A549 (cell line): ENCODE measurements around the gene GMPR. TPM values are rescaled to one million over a fixed set of nuclear protein-coding genes. Genes with fewer than 3 reads are reported as not detected.
A peak's percentile ranks its signal among the peaks of the same experiment; 100 is the strongest.

Experiments
- ATAC-seq, 2 experiments: fragments of 200-7000 bp in 1 of 2; fragments of >200 bp in 1 of 2; cut with Nextera tagmentation in 1 of 2; cut with Tn5 transposase in 1 of 2; 3 replicates each; pipeline versions ENCODE4 v1.8.0 to v1.9.1; 2018 to 2020; ENCODE audit warnings: mild to moderate bottlenecking in 1 of 2, moderate library complexity in 1 of 2
- CTCF ChIA-PET: fragments of 300-600 bp; sonication (Branson Sonifier 250); formaldehyde crosslinking; extraction: SDS; loops from one replicate; lab custom pipeline; 2021; ENCODE audit warnings: antibody characterized with exemption, inconsistent platforms; lab: Yijun Ruan, JAX
- POLR2A ChIA-PET: fragments of 350-600 bp; formaldehyde crosslinking; extraction: SDS; loops from one replicate; lab custom pipeline; 2021; ENCODE audit warnings: antibody characterized with exemption, inconsistent platforms; lab: Yijun Ruan, JAX
- DNase-seq, 2 experiments: peaks; one replicate each; pipeline versions ENCODE4 v3.0.0 to v3.0.0-alpha.2; 2011 to 2016; ENCODE audit warnings: low read depth in 1 of 2, low spot score in 1 of 2
- FAIRE-seq: peaks from 2 replicates; lab custom pipeline; 2011; peaks lifted over from hg19 to GRCh38; lab: Jason Lieb, UNC
- H3K27ac ChIP-seq, 2 experiments: fragments of >200 bp; sonication (Bioruptor Twin); formaldehyde crosslinking; 3 replicates each; pipeline ENCODE4 v1.5.1; 2016 to 2017
- H3K4me1 ChIP-seq: fragments of >200 bp; sonication (Bioruptor Twin); formaldehyde crosslinking; 3 replicates; pipeline ENCODE4 v1.6.1; 2016
- H3K4me2 ChIP-seq: fragments of >200 bp; sonication (Bioruptor Twin); formaldehyde crosslinking; 3 replicates; pipeline ENCODE4 v1.6.1; 2016
- H3K4me3 ChIP-seq: fragments of >200 bp; sonication (Bioruptor Twin); formaldehyde crosslinking; 3 replicates; pipeline ENCODE4 v1.5.1; 2016
- H3K9me3 ChIP-seq: fragments of >200 bp; sonication (Bioruptor Twin); formaldehyde crosslinking; 3 replicates; pipeline ENCODE4 v1.6.1; 2016
- CBX2 ChIP-seq: fragments of 200-600 bp; sonication (generic); IDR thresholded peaks from 2 replicates; pipeline ENCODE4 v1.6.1; 2016; ENCODE audit warnings: low read depth, mild to moderate bottlenecking, borderline replicate concordance
- CEBPB ChIP-seq, 2 experiments: fragments of >200 bp in 1 of 2; sonication (Bioruptor Twin) in 1 of 2; formaldehyde crosslinking in 1 of 2; IDR thresholded peaks; 2 replicates each; pipeline ENCODE4 v1.6.1; 2012 to 2016
- CHD2 ChIP-seq: fragments of 150-350 bp; IDR thresholded peaks from 2 replicates; pipeline ENCODE4 v1.6.1; 2014; ENCODE audit warnings: low read length; ENCODE audit not compliant: partially characterized antibody
- EHF ChIP-seq: fragments of 250-450 bp; sonication (Bioruptor Pico); IDR thresholded peaks from 2 replicates; pipeline ENCODE4 v1.5.0; 2020; ENCODE audit warnings: mild to moderate bottlenecking
- ESRRA ChIP-seq: fragments of 150-350 bp; IDR thresholded peaks from 2 replicates; pipeline ENCODE4 v1.6.1; 2014; ENCODE audit warnings: mild to moderate bottlenecking, low read length, borderline replicate concordance
- FOXS1 ChIP-seq: fragments of 250-450 bp; sonication (Bioruptor Pico); IDR thresholded peaks from 2 replicates; pipeline ENCODE4 v1.5.0; 2020; ENCODE audit warnings: mild to moderate bottlenecking, moderate library complexity
- HES2 ChIP-seq: fragments of >200 bp; sonication (Bioruptor Twin); formaldehyde crosslinking; IDR thresholded peaks from 2 replicates; pipeline ENCODE4 v1.6.1; 2016
- HOXA7 ChIP-seq: fragments of 250-450 bp; sonication (Bioruptor Pico); IDR thresholded peaks from 2 replicates; pipeline ENCODE4 v1.5.0; 2020; ENCODE audit warnings: mild to moderate bottlenecking, moderate library complexity
- HOXB13 ChIP-seq: fragments of 250-450 bp; sonication (Bioruptor Pico); IDR thresholded peaks from 2 replicates; pipeline ENCODE4 v1.5.0; 2020; ENCODE audit warnings: low read depth, mild to moderate bottlenecking, moderate library complexity
- KDM5A ChIP-seq: fragments of 200-600 bp; sonication (generic); IDR thresholded peaks from 2 replicates; pipeline ENCODE4 v1.6.1; 2016; ENCODE audit warnings: antibody characterized with exemption, mild to moderate bottlenecking
- MAFK ChIP-seq: fragments of 450-650 bp; IDR thresholded peaks from 2 replicates; pipeline ENCODE4 v1.6.1; 2014; ENCODE audit not compliant: partially characterized antibody
- MAZ ChIP-seq: fragments of 150-350 bp; IDR thresholded peaks from 2 replicates; pipeline ENCODE4 v1.6.1; 2014; ENCODE audit warnings: antibody characterized with exemption, low read depth, low read length, borderline replicate concordance
- RAD21 ChIP-seq, 2 experiments: fragments of >200 bp in 1 of 2; sonication (Bioruptor Twin) in 1 of 2; formaldehyde crosslinking in 1 of 2; IDR thresholded peaks in 1 of 2; conservative IDR thresholded peaks in 1 of 2; 2 replicates in 1 of 2; 3 replicates in 1 of 2; pipeline ENCODE4 v1.6.1; 2012 to 2018; ENCODE audit warnings: inconsistent platforms in 1 of 2
- RCOR1 ChIP-seq: fragments of 150-350 bp; IDR thresholded peaks from 2 replicates; pipeline ENCODE4 v1.6.1; 2014; ENCODE audit warnings: antibody characterized with exemption, low read length, low read depth
- SREBF2 ChIP-seq: fragments of 450-650 bp; IDR thresholded peaks from 2 replicates; pipeline ENCODE4 v1.6.1; 2014; ENCODE audit warnings: mild to moderate bottlenecking, moderate library complexity
- TFCP2L1 ChIP-seq: fragments of 250-450 bp; sonication (Bioruptor Pico); IDR thresholded peaks from 2 replicates; pipeline ENCODE4 v1.5.0; 2021; ENCODE audit warnings: mild to moderate bottlenecking
- TP53 ChIP-seq: fragments of 250-450 bp; sonication (Bioruptor Pico); IDR thresholded peaks from 2 replicates; pipeline ENCODE4 v1.5.0; 2021; ENCODE audit warnings: mild to moderate bottlenecking, moderate library complexity
- ZC3H11A ChIP-seq: fragments of 450-650 bp; IDR thresholded peaks from 2 replicates; pipeline ENCODE4 v1.6.1; 2014; ENCODE audit warnings: antibody characterized with exemption, mild to moderate bottlenecking
- ZFP36 ChIP-seq: fragments of 450-650 bp; IDR thresholded peaks from 2 replicates; pipeline ENCODE4 v1.6.1; 2014; ENCODE audit warnings: borderline replicate concordance; ENCODE audit not compliant: partially characterized antibody
- WGBS: methylation state at CpG from one replicate; pipeline ENCODE4 v1.1.6; 2017; ENCODE audit errors: missing lambda C conversion rate; 5-methylcytosine and 5-hydroxymethylcytosine counted together
- polyA plus RNA-seq, 4 experiments: library from polyadenylated mRNA; depleted of rRNA in 3 of 4; stranded (reverse); fragments of >200 nt; fragmentation: RNase III in 1 of 4; extraction: RNeasy Plus Mini Kit Qiagen cat#74134 plus additional on column Dnase treatment in 1 of 4; gene quantifications; 2 replicates in 3 of 4; 3 replicates in 1 of 4; pipeline ENCODE4 v1.2.3, GENCODE V29; 2011 to 2017
- TF ChIP-seq, protein P1 (sequence below): fragments of 200-600 bp; sonication (generic); IDR thresholded peaks from 2 replicates; pipeline ENCODE4 v1.6.1; 2016; ENCODE audit warnings: antibody characterized with exemption, mild to moderate bottlenecking, moderate library complexity
- TF ChIP-seq, protein P2 (sequence below): IDR thresholded peaks from 2 replicates; pipeline ENCODE4 v1.6.1; 2012
- TF ChIP-seq, protein P3 (sequence below): IDR thresholded peaks from 2 replicates; pipeline ENCODE4 v1.6.1; 2012; ENCODE audit warnings: low read depth, borderline replicate concordance
- TF ChIP-seq, protein P4 (sequence below): fragments of >200 bp; sonication (Bioruptor Twin); formaldehyde crosslinking; IDR thresholded peaks from 3 replicates; pipeline ENCODE4 v1.5.1; 2016
- TF ChIP-seq, protein P5 (sequence below): fragments of 450-650 bp; IDR thresholded peaks from 2 replicates; pipeline ENCODE4 v1.6.1; 2014; ENCODE audit warnings: antibody characterized with exemption
- TF ChIP-seq, protein P6 (sequence below): fragments of 150-350 bp; IDR thresholded peaks from 2 replicates; pipeline ENCODE4 v1.6.1; 2014; ENCODE audit warnings: low read depth, mild to moderate bottlenecking, low read length

The GMPR gene
- polyA plus RNA-seq, 2 of the 4 experiments (the other 2 are of a cell fraction), result 0.23 to 0.34 TPM

DNA sequence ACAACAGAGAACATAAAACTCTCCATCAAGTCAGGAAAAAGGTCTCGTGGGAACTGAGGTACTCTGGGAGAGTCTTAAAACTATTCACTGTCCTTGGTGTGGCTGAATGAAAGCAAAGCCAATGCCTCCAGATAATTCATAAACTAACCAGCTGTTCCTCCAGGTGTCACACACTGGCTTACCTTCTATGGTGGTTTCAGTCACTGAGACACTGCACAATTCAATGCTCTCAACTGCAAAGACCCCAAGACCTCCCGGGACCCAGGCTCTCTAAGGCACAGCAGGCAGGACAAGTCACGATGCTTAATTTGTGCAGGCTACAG is 100.8 kb downstream of the GMPR start:
- FAIRE-seq, result no peak
- DNase-seq, result no peak
- ChIA-PET POLR2A (no interaction called here), CTCF (interaction anchor here (0.7 to 2.7 kb wide), 13 partner anchors 9 to 747 kb away, joined by 3 to 10 read pairs (median 3); no protein-coding TSS in a partner anchor)
- ATAC-seq, result peak; percentile 20 to 45; a peak in 3 of 6 replicates
- Histone ChIP-seq H3K4me3 (no peak overlapping the region), H3K27ac (peak overlapping the region; percentile 43 to 76; a peak in 5 of 6 replicates), H3K9me3 (no peaks in the 10 kb centered on the region), H3K4me2 (peak overlapping the region; percentile 67), H3K4me1 (peaks cover 44% of the 10 kb centered on the region)
- 60% methylated on average over 3 of the region's 3 CpGs for WGBS
- TF ChIP-seq FOXS1 (CRISPR knock-in tag) (no peak), KDM5A (no peak), HOXB13 (CRISPR knock-in tag) (no peak), CEBPB (IDR thresholded peaks at IDR 0.05) (no peak), ESRRA (no peak), SREBF2 (no peak), ZC3H11A (no peak), ZFP36 (no peak), TP53 (CRISPR knock-in tag) (no peak)
- TF ChIP-seq, protein P1, sequence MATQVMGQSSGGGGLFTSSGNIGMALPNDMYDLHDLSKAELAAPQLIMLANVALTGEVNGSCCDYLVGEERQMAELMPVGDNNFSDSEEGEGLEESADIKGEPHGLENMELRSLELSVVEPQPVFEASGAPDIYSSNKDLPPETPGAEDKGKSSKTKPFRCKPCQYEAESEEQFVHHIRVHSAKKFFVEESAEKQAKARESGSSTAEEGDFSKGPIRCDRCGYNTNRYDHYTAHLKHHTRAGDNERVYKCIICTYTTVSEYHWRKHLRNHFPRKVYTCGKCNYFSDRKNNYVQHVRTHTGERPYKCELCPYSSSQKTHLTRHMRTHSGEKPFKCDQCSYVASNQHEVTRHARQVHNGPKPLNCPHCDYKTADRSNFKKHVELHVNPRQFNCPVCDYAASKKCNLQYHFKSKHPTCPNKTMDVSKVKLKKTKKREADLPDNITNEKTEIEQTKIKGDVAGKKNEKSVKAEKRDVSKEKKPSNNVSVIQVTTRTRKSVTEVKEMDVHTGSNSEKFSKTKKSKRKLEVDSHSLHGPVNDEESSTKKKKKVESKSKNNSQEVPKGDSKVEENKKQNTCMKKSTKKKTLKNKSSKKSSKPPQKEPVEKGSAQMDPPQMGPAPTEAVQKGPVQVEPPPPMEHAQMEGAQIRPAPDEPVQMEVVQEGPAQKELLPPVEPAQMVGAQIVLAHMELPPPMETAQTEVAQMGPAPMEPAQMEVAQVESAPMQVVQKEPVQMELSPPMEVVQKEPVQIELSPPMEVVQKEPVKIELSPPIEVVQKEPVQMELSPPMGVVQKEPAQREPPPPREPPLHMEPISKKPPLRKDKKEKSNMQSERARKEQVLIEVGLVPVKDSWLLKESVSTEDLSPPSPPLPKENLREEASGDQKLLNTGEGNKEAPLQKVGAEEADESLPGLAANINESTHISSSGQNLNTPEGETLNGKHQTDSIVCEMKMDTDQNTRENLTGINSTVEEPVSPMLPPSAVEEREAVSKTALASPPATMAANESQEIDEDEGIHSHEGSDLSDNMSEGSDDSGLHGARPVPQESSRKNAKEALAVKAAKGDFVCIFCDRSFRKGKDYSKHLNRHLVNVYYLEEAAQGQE, result no peak
- TF ChIP-seq, protein P2, sequence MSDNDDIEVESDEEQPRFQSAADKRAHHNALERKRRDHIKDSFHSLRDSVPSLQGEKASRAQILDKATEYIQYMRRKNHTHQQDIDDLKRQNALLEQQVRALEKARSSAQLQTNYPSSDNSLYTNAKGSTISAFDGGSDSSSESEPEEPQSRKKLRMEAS, result no peak
- TF ChIP-seq, protein P3, sequence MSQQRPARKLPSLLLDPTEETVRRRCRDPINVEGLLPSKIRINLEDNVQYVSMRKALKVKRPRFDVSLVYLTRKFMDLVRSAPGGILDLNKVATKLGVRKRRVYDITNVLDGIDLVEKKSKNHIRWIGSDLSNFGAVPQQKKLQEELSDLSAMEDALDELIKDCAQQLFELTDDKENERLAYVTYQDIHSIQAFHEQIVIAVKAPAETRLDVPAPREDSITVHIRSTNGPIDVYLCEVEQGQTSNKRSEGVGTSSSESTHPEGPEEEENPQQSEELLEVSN, result no peak

DNA sequence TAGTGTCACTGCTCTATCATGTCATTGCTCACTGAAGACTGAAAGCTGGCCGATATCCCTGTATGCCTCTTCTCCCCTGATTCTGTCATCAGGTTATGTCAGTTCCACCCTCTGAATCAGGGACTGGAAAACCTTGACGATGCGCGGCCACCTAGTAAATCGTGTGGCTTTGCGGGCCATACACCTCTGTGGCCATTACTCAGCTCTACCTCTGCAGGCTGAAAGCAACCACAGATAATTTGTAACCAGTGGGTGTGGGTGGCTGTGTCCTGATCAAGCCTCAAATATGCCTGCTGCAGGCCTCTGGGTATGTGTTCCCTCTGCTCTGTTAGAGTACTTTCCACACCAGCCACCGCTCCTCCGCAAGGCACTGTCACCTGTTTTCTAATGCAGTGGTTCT is 105.2 kb downstream of the GMPR start:
- ATAC-seq, result no peak
- H3K9me3 ChIP-seq, result no peaks in the 10 kb centered on the region
- TF ChIP-seq CBX2, result no peak
- no peak for TF ChIP-seq MAZ
- TF ChIP-seq EHF (CRISPR knock-in tag), result no peak
- no peak for TF ChIP-seq TP53 (CRISPR knock-in tag)
- no peak for TF ChIP-seq TFCP2L1 (CRISPR knock-in tag)
- TF ChIP-seq, protein P2, result no peak
- no peak for TF ChIP-seq MAFK
- H3K27ac ChIP-seq, result peak overlapping the region in 1 of 2 experiments; percentile 41; a peak in 1 of 6 replicates
- peaks cover 33% of the 10 kb centered on the region for H3K4me1 ChIP-seq
- ChIA-PET CTCF (no interaction called here), POLR2A (no interaction called here)
- WGBS, result 93% methylated on average over 8 of the region's 8 CpGs
- no peak for DNase-seq
- no peak overlapping the region for H3K4me3 ChIP-seq
- FAIRE-seq, result no peak
- no peak overlapping the region for H3K4me2 ChIP-seq

- 94% methylated on average over 6 of the region's 6 CpGs for WGBS
- Histone ChIP-seq H3K4me1 (peaks cover 23% of the 10 kb centered on the region), H3K27ac (peak overlapping the region in 1 of 2 experiments; percentile 64; a peak in 3 of 6 replicates), H3K4me2 (peak overlapping the region; percentile 50; the same call in 2 of the 3 replicates), H3K4me3 (no peak overlapping the region), H3K9me3 (no peaks in the 10 kb centered on the region)
- ChIA-PET CTCF (interaction anchor here (0.7 kb wide), 1 partner anchor 368 kb away, joined by 3 read pairs; no protein-coding TSS in a partner anchor), POLR2A (no interaction called here)
- DNase-seq (no peak), FAIRE-seq (no peak), ATAC-seq (no peak)
- TF ChIP-seq, protein P4, sequence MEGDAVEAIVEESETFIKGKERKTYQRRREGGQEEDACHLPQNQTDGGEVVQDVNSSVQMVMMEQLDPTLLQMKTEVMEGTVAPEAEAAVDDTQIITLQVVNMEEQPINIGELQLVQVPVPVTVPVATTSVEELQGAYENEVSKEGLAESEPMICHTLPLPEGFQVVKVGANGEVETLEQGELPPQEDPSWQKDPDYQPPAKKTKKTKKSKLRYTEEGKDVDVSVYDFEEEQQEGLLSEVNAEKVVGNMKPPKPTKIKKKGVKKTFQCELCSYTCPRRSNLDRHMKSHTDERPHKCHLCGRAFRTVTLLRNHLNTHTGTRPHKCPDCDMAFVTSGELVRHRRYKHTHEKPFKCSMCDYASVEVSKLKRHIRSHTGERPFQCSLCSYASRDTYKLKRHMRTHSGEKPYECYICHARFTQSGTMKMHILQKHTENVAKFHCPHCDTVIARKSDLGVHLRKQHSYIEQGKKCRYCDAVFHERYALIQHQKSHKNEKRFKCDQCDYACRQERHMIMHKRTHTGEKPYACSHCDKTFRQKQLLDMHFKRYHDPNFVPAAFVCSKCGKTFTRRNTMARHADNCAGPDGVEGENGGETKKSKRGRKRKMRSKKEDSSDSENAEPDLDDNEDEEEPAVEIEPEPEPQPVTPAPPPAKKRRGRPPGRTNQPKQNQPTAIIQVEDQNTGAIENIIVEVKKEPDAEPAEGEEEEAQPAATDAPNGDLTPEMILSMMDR, result no peak
- TF ChIP-seq, protein P5, sequence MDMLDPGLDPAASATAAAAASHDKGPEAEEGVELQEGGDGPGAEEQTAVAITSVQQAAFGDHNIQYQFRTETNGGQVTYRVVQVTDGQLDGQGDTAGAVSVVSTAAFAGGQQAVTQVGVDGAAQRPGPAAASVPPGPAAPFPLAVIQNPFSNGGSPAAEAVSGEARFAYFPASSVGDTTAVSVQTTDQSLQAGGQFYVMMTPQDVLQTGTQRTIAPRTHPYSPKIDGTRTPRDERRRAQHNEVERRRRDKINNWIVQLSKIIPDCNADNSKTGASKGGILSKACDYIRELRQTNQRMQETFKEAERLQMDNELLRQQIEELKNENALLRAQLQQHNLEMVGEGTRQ, result no peak
- TF ChIP-seq RCOR1 (no peak), HOXA7 (no peak), HES2 (no peak), HOXB13 (CRISPR knock-in tag) (no peak), RAD21 (conservative IDR thresholded peaks at IDR 0.05 in 1 of 2, IDR thresholded peaks at IDR 0.05 in 1 of 2) (no peak), CHD2 (no peak), CEBPB (IDR thresholded peaks at IDR 0.05) (no peak)
- TF ChIP-seq, protein P6, sequence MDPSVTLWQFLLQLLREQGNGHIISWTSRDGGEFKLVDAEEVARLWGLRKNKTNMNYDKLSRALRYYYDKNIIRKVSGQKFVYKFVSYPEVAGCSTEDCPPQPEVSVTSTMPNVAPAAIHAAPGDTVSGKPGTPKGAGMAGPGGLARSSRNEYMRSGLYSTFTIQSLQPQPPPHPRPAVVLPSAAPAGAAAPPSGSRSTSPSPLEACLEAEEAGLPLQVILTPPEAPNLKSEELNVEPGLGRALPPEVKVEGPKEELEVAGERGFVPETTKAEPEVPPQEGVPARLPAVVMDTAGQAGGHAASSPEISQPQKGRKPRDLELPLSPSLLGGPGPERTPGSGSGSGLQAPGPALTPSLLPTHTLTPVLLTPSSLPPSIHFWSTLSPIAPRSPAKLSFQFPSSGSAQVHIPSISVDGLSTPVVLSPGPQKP, result no peak
Observed at GRCh38 chr6:16344756-16345155, 106.4 kb downstream of the GMPR start.
